Muscle layer of duodenum (tissue), 2 donors: Measurements from ENCODE around the gene SH3GL1.

ENCODE experiments used
- H3K27ac ChIP-seq: one replicate; pipeline ENCODE4 v1.7.0; 2013; ENCODE audit warnings: mild to moderate bottlenecking, low read length
- H3K27me3 ChIP-seq: one replicate; pipeline ENCODE4 v1.7.0; 2013; ENCODE audit warnings: low read depth, mild to moderate bottlenecking, control low read depth, low read length
- H3K36me3 ChIP-seq, 2 donors: one replicate each; pipeline ENCODE4 v1.7.0; 2013; ENCODE audit warnings: low read length in 2 of 2, control low read depth in 1 of 2, mild to moderate bottlenecking in 1 of 2; ENCODE audit not compliant: insufficient read depth in 2 of 2, control insufficient read depth in 1 of 2
- H3K4me1 ChIP-seq, 2 donors: one replicate each; pipeline ENCODE4 v1.7.0; 2013; ENCODE audit warnings: low read length in 2 of 2, mild to moderate bottlenecking in 2 of 2, control low read depth in 1 of 2, moderate library complexity in 1 of 2; ENCODE audit not compliant: insufficient read depth in 2 of 2, control insufficient read depth in 1 of 2
- H3K4me3 ChIP-seq, 2 donors: one replicate each; pipeline ENCODE4 v1.7.0; 2013; ENCODE audit warnings: low read length in 2 of 2, low read depth in 1 of 2, mild to moderate bottlenecking in 1 of 2
- H3K9me3 ChIP-seq, 2 donors: one replicate each; pipeline ENCODE4 v1.7.0; 2013; ENCODE audit warnings: low read length in 2 of 2, control low read depth in 1 of 2, mild to moderate bottlenecking in 1 of 2; ENCODE audit not compliant: control insufficient read depth in 1 of 2
- donor health status: healthy.

Gene SH3GL1

GRCh38 chr19:4391701-4392483 lies 8.5 kb downstream of the SH3GL1 start:
- H3K27ac ChIP-seq = peak overlapping the region; percentile 78
- H3K36me3 ChIP-seq = peaks cover 0 to 6% of the 10 kb centered on the region in 2 donors
- peaks cover 28 to 59% of the 10 kb centered on the region in 2 donors for H3K4me1 ChIP-seq
- H3K9me3 ChIP-seq = no peaks in the 10 kb centered on the region
- H3K27me3 ChIP-seq = no peaks in the 10 kb centered on the region
- H3K4me3 ChIP-seq = peak overlapping the region in 1 of 2 donors; percentile 30

- H3K9me3 ChIP-seq = no peaks in the 10 kb centered on the region
- peak overlapping the region; percentile 78 for H3K27ac ChIP-seq
- H3K36me3 ChIP-seq = peaks cover 0 to 6% of the 10 kb centered on the region in 2 donors
- no peaks in the 10 kb centered on the region for H3K27me3 ChIP-seq
- peaks cover 28 to 62% of the 10 kb centered on the region in 2 donors for H3K4me1 ChIP-seq
- H3K4me3 ChIP-seq = peak overlapping the region in 1 of 2 donors; percentile 30
Observed at GRCh38 chr19:4391306-4391693, 9.0 kb downstream of the SH3GL1 start.

- Histone ChIP-seq H3K27ac (peak overlapping the region; percentile 78), H3K4me1 (peaks cover 28 to 63% of the 10 kb centered on the region in 2 donors), H3K4me3 (peak overlapping the region; percentile 30 to 40), H3K27me3 (no peaks in the 10 kb centered on the region), H3K36me3 (peaks cover 0 to 6% of the 10 kb centered on the region in 2 donors), H3K9me3 (no peaks in the 10 kb centered on the region)
Observed at GRCh38 chr19:4390567-4391305, 9.6 kb downstream of the SH3GL1 start.

- no peaks in the 10 kb centered on the region for H3K27me3 ChIP-seq
- H3K4me1 ChIP-seq = peaks cover 28 to 69% of the 10 kb centered on the region in 2 donors
- H3K4me3 ChIP-seq = peak overlapping the region; percentile 30 to 40
- H3K27ac ChIP-seq = peak overlapping the region; percentile 78
- H3K36me3 ChIP-seq = peaks cover 0 to 7% of the 10 kb centered on the region in 2 donors
- H3K9me3 ChIP-seq = no peaks in the 10 kb centered on the region
Observed at GRCh38 chr19:4390017-4390566, 10.3 kb downstream of the SH3GL1 start.

GRCh38 chr19:4389511-4390016 lies 10.8 kb downstream of the SH3GL1 start:
- peak overlapping the region; percentile 78 for H3K27ac ChIP-seq
- H3K27me3 ChIP-seq = no peaks in the 10 kb centered on the region
- peak overlapping the region; percentile 30 to 40 for H3K4me3 ChIP-seq
- H3K4me1 ChIP-seq = peaks cover 28 to 65% of the 10 kb centered on the region in 2 donors
- no peaks in the 10 kb centered on the region for H3K9me3 ChIP-seq
- H3K36me3 ChIP-seq = peaks cover 2 to 5% of the 10 kb centered on the region in 2 donors

- Histone ChIP-seq H3K9me3 (no peaks in the 10 kb centered on the region), H3K27ac (no peak overlapping the region), H3K27me3 (no peaks in the 10 kb centered on the region), H3K36me3 (peaks cover 6 to 7% of the 10 kb centered on the region in 2 donors), H3K4me1 (peaks cover 28 to 60% of the 10 kb centered on the region in 2 donors), H3K4me3 (no peak overlapping the region)
Observed at GRCh38 chr19:4389064-4389375, 11.3 kb downstream of the SH3GL1 start.

GRCh38 chr19:4388337-4389063 lies 11.8 kb downstream of the SH3GL1 start:
- Histone ChIP-seq H3K4me1 (peaks cover 28 to 56% of the 10 kb centered on the region in 2 donors), H3K27me3 (no peaks in the 10 kb centered on the region), H3K27ac (no peak overlapping the region), H3K9me3 (no peaks in the 10 kb centered on the region), H3K4me3 (no peak overlapping the region), H3K36me3 (peaks cover 9 to 11% of the 10 kb centered on the region in 2 donors)

- Histone ChIP-seq H3K4me3 (no peak overlapping the region), H3K36me3 (peaks cover 9 to 12% of the 10 kb centered on the region in 2 donors), H3K27ac (no peak overlapping the region), H3K27me3 (no peaks in the 10 kb centered on the region), H3K4me1 (peaks cover 23 to 45% of the 10 kb centered on the region in 2 donors), H3K9me3 (no peaks in the 10 kb centered on the region)
Observed at GRCh38 chr19:4386041-4386782, 14.1 kb downstream of the SH3GL1 start.

- Histone ChIP-seq H3K4me3 (no peak overlapping the region), H3K27me3 (no peaks in the 10 kb centered on the region), H3K27ac (no peak overlapping the region), H3K9me3 (no peaks in the 10 kb centered on the region), H3K4me1 (peaks cover 16 to 40% of the 10 kb centered on the region in 2 donors), H3K36me3 (peaks cover 9 to 12% of the 10 kb centered on the region in 2 donors)
Observed at GRCh38 chr19:4385291-4386040, 14.9 kb downstream of the SH3GL1 start.

GRCh38 chr19:4380254-4380727 lies 20.1 kb downstream of the SH3GL1 start:
- Histone ChIP-seq H3K27ac (peak overlapping the region; percentile 31), H3K4me1 (peaks cover 24 to 42% of the 10 kb centered on the region in 2 donors), H3K4me3 (no peak overlapping the region)

More at GRCh38 chr19:4380254-4380727, 20.1 kb downstream of the SH3GL1 start:
- H3K27me3 ChIP-seq = no peaks in the 10 kb centered on the region
- H3K36me3 ChIP-seq = peaks cover 8 to 9% of the 10 kb centered on the region in 2 donors
- H3K9me3 ChIP-seq = no peaks in the 10 kb centered on the region
